NCI-H2107 treated with DMSO at 0.1 percent for 48 hours (cell line): ENCODE results near the gene ZNF423.

ENCODE experiments used
- DNase-seq: peaks from one replicate; lab custom pipeline; 2025; ENCODE audit not compliant: unreplicated experiment; lab: John Stamatoyannopoulos, UW

ZNF423 gene

DNA sequence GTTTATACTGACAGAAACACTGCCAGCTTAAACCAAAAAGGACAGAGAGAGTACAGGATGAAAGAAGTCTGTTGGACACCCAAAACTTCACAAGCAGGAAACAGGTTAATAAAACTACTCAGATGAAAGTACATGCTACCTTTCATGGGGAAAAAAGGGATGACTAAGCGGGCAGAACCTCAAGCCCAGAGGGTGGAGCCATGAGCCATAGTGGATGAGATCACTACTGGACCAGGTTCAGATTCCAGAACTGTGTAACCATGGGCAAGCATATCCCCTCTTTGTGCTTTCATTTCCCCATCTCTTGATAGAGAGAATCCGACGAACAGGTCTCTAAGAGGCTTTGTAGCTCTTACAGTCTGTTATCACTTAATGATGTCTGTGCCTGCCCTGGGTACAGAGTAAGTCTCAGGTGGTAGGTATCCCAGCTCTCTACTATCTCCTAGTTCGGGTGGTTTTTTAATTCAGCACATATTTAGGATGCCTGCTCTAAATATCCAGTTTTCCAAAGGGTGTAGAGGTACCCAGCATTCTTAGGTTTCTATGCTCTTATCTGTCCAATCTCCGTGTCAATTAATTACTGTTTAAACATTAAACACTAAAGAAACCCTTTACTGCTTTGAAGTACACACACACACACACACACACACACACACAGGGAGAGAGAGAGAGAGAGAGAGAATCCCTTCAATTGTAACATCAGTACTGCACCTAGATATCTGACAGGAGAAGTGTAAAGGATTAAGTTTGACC lies 206.7 kb downstream of the ZNF423 start:
- no peak for DNase-seq

DNA sequence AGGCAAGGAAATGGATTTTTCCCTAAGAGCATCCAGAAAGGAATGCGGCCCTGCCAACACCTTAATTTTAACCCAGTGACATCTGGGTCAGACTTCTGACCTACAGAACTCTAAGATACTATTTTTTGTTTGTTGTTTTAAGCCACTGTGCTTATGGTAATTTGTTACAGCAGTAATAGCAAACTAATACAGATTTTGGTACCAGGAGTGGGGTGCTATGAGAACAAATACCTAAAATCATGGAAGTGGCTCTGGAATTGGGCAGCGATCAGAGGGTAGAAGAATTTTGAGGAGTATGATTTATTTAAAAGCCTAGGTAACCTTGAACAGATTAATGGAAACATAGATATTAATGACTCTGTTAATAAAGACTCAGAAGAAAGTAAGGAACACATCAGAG lies 208.2 kb downstream of the ZNF423 start:
- DNase-seq: no peak

DNA sequence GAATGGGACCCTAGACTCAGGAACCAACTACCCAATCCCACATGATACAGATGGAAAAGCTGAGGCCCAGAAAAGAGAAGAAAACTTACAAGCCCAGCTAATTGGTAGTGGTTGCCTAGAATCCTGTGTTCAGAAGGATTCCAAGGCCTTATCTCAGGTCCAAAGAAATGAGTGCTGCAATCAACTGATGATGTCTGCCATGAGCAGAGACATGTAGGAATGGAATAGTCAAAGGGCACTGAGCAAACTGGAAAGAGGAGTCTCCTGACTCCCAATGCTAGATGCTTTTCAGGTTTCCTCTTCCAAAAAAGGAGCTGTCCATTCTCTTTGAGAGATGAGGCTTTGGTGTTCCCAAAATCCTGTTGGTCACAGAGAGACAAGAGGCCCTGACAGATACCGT lies 210.6 kb downstream of the ZNF423 start:
- no peak for DNase-seq

DNA sequence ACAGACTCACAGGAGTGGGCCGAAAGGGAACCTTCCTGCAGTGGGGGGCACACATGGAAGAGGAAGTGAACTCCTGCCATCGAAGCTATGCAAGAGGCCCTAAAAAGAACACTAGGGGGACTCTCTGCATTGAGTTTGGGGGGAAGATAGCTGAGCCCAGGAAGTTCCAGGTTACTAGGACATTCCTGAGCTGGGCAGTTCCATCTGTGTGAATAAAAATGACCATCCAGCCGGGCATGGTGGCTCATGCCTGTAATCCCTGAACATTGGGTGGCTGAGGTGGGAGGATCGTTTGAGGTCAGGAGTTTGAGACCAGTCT lies 211.8 kb downstream of the ZNF423 start:
- no peak for DNase-seq

DNA sequence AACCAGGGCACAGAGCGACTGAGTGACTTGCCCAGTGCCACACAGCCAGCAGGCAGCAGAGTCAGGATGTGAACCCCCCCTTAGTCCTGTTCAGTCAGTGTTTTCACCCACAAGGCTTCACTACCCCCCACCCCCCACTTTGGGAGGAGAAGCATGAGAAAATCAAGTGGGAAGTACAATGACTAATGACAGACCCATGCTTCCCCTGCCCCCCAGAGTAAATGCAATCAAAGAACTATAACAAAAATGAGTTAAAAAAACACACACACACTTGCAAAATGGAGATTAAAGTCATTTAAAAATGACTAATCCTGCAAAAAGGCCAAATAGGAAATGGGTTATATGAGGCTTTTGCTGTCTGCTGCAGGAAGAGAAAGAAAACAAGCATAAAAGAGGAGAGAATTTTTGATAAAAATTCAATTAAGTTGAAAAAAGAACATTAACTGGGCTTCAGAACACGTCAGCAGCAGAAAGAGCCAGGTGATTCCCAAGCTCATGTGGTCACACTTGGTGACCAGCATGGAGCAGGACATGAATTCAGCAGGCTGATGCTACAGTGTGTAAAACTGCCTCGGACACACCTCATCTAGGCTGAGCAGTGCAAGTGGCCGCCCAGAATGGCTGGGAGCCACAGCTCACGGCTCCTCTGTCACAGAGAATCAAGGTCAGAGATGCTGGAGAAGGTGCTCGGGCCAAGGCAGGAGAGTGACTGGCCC lies 212.3 kb downstream of the ZNF423 start:
- DNase-seq: no peak

DNA sequence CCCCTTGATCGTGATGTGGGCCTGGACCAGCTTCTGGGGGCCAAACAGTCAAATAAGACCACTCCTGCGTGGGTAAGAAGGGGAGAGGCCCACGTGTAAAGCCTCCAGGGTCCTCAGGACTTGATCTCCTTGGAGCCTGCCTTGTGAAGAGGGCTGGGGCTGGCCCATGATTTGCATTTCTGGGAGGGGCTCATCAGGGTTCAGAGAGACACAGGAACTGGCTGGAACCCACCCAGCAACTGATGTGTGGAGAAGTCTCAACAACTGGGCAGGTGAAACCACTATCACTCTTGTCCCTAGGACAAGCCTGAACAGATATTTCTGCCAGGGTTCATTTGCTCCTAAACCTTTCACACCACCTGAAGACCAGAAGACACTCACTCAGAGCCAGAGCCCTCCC lies 214.7 kb downstream of the ZNF423 start:
- DNase-seq: no peak

DNA sequence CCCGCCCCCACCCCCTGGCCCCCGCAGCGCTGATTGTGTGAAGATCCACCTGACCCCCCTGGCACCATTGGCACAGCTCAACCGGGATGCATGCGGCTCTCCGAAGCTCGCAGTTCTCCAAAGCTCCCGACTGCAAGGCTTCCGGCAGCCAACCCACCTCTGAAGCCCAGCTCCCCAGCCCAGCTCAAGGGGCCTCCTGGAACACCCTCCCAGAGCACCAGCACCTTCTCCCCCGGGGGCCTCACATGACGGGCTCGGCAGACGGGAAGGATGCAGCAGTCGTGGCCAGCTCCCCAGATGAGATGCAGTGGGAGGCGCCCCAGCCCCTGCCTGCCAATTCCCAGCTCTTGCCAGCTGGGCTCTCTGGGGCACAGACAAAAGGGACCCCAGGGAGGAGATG lies 215.3 kb downstream of the ZNF423 start:
- DNase-seq: no peak

DNA sequence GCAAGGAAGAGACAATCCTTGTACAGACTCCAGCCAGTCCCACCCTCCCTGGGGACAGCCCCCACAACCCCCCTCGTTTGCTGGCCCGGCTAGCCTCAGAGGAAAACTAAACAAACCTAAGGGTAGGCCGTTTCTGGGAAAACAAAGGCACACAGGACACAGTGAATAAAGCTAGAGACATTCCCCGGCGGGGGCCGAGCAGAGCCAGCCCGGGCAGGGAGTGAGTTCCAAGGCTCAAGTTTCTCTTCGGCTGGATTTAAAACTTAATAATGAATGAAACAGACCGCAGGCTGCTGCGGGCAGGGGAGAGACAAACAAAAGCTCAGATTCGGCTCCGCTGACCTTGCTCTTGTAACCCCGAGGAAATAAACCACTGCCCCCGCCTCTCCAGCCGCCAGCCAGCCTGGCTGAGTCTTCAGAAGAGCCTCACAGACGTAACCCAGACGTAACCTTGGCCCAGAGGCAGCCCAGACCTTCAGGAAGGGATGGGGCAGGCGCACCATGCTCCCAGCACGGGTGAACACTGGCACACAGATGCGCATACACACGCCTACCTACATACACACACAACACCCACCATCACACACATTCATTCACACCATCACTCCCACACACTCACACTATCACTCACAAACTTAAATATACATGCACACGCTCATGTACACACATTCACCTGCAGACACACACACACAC lies 216.0 kb downstream of the ZNF423 start:
- no peak for DNase-seq

DNA sequence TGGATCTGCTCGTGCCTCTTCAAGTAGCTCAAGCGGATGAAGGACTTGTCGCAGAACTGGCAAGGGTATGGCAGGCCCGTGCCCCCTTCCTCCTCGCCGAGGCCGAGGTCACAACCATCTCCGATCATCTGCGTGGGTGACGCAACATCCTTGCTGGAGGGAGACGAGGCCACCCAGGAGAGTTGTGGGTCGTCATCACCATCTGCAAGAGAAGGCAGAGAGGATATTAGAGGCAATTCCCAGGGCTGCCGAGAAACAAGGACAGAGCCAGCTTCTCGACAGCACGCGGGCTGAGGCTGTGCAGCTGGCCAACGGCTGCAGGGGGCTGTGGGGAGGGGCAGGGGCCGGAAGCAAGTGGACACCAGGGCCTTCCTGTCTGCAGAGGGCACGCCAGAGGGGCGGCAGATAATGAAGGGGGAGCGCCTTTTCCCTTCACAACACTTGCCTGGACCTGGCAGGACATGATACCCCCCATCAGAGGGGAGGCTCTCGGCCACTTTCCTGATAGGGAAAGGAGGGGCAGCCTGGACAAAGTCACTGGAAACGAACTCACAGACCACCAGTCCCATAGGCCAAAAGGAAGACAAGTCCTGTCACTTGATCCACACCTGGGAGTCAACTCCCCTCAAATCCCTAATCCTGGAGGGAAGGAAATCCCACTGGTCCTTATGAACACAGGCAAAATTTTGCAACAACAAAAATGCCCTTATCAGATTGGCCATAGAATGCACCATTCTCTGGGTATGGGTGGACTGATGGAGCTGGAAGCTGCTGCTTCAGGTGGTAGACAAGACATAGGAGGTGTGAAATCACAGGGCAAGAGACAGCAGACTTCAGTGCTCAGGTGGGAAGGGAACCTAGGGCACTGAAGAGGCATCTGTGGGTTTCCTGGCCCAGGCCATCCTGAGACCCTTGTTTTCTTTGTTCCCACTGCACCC lies 217.0 kb downstream of the ZNF423 start:
- DNase-seq: no peak

DNA sequence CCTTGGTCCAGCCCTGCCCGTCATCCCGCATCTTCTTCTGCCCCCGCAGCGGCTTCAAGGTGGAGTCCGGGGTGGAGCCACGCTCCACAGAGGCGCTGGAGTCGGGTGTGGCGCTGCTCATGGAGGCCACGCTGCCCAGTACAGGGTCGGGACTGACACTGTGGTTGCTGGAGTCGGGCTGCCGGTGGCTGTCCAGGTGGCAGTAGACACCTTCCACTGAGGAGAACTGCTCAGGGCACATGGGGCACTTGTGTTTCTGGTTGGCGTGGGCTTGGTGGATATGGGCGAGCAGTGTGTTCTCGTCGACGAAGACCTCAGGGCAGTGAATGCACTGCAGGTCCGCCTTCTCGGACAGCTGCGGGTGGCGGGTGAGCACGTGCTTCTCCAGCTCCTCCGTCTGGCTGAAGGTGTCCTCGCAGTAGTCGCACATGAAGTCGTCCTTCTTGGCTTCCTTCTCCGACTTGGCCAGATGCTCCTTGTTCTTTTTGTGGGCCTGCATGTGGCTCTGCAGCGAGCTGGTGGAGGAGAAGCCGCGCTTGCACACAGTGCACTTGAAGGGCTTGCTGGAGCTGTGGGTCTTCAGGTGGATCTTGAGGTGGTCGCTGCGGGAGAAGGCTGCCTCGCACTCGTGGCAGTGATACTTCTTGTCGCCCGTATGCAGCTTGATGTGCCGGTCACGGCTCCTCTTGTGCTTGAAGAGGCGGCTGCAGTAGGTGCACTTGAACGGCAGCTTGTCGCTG lies 217.8 kb downstream of the ZNF423 start:
- DNase-seq: no peak

DNA sequence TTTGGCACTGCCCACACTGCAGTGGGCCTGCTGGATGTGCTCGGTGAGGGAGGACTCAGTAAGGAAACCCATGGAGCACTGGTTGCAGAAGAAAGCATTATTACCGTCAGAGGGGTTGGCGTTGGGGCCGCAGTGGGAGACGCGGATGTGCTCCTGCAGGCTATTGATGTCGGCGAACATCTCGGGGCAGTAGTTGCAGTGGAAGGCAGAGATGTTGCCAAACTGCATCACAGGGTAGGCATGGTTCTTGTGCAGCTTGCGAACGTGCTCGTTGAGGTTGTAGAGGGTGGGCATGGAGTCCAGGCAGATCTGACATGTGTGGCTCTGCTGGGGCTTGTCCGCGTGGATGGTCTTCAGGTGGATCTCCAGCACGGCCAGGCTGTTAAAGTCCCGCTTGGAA lies 218.4 kb downstream of the ZNF423 start:
- DNase-seq: no peak

DNA sequence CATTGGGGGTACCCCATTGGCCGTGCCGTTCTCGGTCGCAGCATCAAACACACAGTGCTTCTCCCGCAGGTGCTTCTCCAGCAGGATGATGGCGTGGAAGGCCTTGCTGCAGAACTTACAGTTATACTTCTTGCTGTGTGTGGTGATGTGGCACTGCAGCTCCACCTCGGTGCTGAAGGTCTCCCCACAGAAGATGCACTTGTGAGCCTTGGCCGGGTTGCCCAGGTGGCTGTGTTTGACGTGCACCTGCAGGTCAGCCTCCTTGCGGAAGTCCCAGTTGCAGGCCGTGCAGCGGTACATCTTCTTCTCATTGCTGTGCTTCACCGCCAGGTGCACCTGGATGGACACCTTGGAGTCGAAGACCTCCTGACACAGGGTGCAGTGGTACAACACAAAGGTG lies 219.3 kb downstream of the ZNF423 start:
- no peak for DNase-seq

DNA sequence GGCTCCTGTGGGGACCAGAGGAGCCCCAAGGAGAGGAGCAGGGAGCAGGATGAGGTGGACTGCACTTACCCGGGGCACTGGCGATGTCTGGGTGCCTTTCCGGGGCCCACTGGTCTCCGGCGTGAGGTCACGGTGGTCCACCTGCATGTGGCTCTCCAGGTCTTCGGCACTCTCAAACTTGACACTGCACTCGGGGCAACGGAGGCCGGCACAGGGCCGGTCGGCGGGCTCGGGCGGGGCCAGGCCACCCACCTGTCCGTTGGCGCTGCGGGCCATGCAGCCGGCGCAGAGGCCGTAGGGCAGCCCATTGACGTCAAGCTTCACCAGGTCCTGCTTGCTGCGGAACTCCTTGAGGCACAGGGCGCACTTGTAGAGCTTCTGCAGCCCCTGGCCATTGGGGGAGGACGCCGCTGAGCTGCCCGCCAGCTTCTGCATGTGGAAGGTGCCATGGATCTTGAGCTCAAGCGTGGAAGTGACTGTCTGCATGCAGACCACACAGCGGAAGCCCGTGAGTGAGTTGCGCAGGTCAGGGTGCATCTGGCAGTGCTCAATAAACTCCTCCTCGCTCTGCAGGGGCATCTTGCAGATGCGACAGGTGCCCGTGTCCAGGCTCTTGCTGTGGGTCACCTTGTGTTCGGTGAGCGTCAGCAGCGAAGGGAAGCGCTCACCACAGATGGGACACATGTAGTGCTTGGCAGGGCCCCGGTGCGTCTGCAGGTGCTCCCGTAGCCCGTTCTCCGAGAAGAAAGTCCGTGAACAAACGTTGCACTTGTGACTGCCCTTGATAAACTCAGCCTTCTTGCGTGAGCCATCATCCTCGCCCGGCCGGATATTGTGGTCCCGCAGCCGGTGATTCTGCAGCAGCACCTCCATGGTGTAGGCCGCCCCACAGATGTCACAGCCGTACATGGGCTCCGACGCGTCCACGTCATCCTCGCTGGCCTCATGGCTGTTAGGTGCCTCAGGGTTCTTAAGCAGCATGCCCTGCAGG lies 220.0 kb downstream of the ZNF423 start:
- DNase-seq: no peak

DNA sequence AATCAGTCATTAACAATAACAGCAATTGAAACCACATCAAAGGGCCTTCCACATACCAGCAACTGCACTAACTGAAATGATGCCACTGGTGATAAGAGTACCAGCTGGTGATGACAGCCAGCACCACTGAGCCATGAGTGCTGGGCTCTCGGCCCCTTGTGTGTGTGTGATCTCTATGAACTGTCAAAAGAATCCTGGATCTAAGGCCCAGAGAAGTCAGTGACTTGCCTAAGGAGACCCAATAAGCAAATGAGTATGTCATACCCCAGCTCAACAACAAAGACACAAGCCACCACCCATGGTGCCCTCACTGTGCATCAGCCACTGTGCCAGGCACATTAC lies 220.9 kb downstream of the ZNF423 start:
- DNase-seq: no peak

DNA sequence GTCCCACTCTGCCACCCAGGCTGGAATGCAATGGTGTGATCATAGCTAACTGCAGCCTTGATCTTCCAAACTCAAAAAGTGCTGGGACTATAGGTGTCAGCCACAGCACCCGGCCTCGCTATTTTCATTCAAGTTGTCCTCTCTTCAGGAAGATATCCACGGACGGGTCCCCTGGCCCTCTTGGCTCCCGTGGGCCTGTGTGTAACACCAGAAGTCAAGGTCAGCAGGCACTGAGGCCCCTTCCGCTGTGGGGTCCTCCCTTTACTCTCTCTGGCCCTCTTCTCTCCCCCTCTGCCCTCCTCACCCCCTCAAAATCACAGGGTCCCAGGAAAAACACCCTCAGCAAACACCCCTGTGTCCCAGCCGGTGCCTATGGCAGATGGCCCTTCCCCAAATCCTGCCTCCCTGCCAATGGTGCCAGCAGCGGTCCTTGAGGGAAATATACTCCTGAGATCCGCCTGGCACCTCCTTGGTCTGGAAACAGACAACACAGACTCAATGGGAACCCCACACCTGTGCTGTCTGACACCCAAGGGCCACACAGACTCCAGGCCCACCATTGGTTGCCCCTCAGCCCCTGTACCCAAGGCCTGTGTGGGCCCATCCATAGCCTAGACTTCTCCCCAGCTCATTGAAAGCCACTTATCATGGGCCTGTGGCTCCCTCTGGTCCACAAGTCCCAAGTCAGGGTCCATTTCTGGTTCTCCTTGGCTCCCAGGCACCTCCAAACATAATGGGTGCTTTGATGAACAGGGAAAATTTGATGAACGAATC lies 221.5 kb downstream of the ZNF423 start:
- no peak for DNase-seq

DNA sequence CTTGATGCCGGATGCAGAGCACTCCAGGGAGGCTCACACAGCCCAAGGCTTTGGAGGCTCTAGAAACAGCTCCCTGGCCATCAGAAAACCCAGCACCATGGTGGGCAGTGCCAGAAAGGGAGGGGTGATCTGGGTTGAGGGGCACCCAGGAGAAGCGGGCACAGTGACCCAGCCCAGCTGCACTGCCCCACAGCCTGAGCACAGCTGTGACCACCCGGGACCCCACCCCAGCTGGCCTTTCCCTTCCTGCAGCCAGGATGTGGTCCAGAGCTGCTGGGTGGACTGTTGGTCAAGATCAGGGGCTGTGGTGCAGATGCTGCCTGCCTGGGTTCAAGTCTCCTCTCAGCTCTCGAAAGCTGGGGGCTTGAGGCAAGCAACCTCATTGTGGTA lies 223.1 kb downstream of the ZNF423 start:
- no peak for DNase-seq

DNA sequence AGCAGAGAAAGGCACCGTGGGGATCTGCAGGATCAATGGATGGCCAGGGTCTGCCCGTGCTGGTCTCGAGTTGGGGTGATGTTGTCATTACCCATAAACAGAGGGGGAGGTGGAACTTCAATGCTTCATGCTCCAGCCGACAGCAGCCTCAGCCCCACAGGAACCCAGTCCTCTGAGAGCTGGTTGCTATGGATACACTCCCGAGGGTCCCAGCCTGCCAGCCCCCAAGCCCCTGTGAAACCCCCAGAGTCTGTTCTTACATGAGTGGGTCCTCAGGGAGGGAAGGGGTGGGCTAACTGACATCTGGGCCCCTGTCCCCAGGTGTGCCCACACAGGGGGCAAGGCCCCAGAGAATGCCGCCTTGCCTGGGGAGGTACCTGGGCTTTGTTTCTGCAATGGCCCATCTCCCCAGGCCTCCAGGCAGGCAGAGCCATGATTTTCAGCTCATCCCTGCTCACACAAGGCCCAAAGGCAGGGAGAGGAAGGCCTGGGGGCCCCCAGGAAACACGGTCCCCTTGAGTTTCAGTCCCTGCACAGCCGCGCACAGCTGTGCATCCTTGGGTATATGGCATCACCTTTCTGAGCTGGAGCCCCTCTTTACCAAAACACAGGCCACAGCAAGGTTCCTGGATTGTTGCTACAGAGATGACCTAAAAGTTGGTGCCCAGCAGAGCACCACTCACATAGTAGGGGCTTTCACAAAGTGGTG lies 223.7 kb downstream of the ZNF423 start:
- DNase-seq: no peak
